CD4-positive, CD25-positive, alpha-beta regulatory T cell (primary cell): Measurements from ENCODE around the gene EMD. TPM values are rescaled to one million over a fixed set of nuclear protein-coding genes. Genes with fewer than 3 reads are reported as not detected.
A peak's percentile ranks its signal among the peaks of the same experiment; 100 is the strongest.
"Not testable (repeated sequence)": the region's sequence is repeated elsewhere in the genome, so short reads cannot be mapped to it uniquely, and the experiment has no call there.

Experiments used
- ATAC-seq, 2 donors: fragments of 150-1000 bp; cut with Tn5 transposase; one replicate each; pipeline ENCODE4 v1.10.0; 2021; ENCODE audit warnings: low read depth in 2 of 2, moderate number of reproducible peaks in 2 of 2, moderate library complexity in 1 of 2
- DNase-seq, 3 donors: peaks; one replicate each; pipeline versions ENCODE4 v3.0.0 to v3.0.0-alpha.2; 2012 to 2022; ENCODE audit warnings: mixed read lengths in 1 of 3
- H3K27ac ChIP-seq: one replicate; pipeline ENCODE4 v1.7.0; 2013; ENCODE audit warnings: mild to moderate bottlenecking, low read length; ENCODE audit not compliant: insufficient read depth, poor library complexity, severe bottlenecking
- H3K27me3 ChIP-seq: one replicate; pipeline ENCODE4 v1.7.0; 2013; ENCODE audit warnings: low read length; ENCODE audit not compliant: control insufficient read depth, insufficient read depth
- H3K36me3 ChIP-seq: one replicate; pipeline ENCODE4 v1.7.0; 2013; ENCODE audit warnings: mild to moderate bottlenecking, low read length, moderate library complexity; ENCODE audit not compliant: control insufficient read depth, insufficient read depth
- H3K4me1 ChIP-seq: 2 replicates; pipeline ENCODE4 v1.7.0; 2013; ENCODE audit warnings: mild to moderate bottlenecking, low read length; ENCODE audit not compliant: insufficient read depth, control insufficient read depth, poor library complexity, severe bottlenecking
- H3K4me3 ChIP-seq: one replicate; pipeline ENCODE4 v1.7.0; 2013; ENCODE audit warnings: low read depth, mild to moderate bottlenecking, low read length, moderate library complexity
- H3K9me3 ChIP-seq, 2 experiments: 1 replicate in 1 of 2; 2 replicates in 1 of 2; pipeline ENCODE4 v1.7.0; 2013; ENCODE audit warnings: low read length in 2 of 2, mild to moderate bottlenecking in 1 of 2, moderate library complexity in 1 of 2; ENCODE audit not compliant: control insufficient read depth in 2 of 2
- H3K27ac Mint-ChIP-seq, 3 donors: one replicate each; pipeline ENCODE4 v1.8.0; 2020 to 2022; ENCODE audit warnings: mild to moderate bottlenecking in 3 of 3, mixed read lengths in 3 of 3, moderate library complexity in 2 of 3
- H3K27me3 Mint-ChIP-seq: one replicate; pipeline ENCODE4 v1.8.0; 2022; ENCODE audit warnings: mild to moderate bottlenecking, mixed read lengths
- H3K36me3 Mint-ChIP-seq: one replicate; pipeline ENCODE4 v1.8.0; 2020; ENCODE audit warnings: mixed read lengths
- H3K4me1 Mint-ChIP-seq, 4 donors: one replicate each; pipeline ENCODE4 v1.8.0; 2020 to 2022; ENCODE audit warnings: mixed read lengths in 4 of 4, mild to moderate bottlenecking in 1 of 4
- H3K4me3 Mint-ChIP-seq, 4 donors: one replicate each; pipeline ENCODE4 v1.8.0; 2020 to 2022; ENCODE audit warnings: mild to moderate bottlenecking in 4 of 4, mixed read lengths in 4 of 4, moderate library complexity in 3 of 4
- H3K9me3 Mint-ChIP-seq, 7 donors: one replicate each; pipeline ENCODE4 v1.8.0; 2020 to 2022; ENCODE audit warnings: mixed read lengths in 7 of 7, mild to moderate bottlenecking in 3 of 7, moderate library complexity in 2 of 7
- polyA plus RNA-seq, 4 donors: library from polyadenylated mRNA; unstranded; fragments of 300-500 nt; fragmentation: Illumina TruSeq; gene quantifications; one replicate each; pipeline ENCODE4 v1.2.3, GENCODE V29; 2021
- total RNA-seq: library from RNA; stranded (reverse); gene quantifications from one replicate; pipeline ENCODE4 v1.2.3, GENCODE V29; 2022

EMD gene
- 133 TPM for total RNA-seq
- polyA plus RNA-seq = 10 to 100 TPM; 31.8 to 44.0 (median 34.6) TPM

DNA sequence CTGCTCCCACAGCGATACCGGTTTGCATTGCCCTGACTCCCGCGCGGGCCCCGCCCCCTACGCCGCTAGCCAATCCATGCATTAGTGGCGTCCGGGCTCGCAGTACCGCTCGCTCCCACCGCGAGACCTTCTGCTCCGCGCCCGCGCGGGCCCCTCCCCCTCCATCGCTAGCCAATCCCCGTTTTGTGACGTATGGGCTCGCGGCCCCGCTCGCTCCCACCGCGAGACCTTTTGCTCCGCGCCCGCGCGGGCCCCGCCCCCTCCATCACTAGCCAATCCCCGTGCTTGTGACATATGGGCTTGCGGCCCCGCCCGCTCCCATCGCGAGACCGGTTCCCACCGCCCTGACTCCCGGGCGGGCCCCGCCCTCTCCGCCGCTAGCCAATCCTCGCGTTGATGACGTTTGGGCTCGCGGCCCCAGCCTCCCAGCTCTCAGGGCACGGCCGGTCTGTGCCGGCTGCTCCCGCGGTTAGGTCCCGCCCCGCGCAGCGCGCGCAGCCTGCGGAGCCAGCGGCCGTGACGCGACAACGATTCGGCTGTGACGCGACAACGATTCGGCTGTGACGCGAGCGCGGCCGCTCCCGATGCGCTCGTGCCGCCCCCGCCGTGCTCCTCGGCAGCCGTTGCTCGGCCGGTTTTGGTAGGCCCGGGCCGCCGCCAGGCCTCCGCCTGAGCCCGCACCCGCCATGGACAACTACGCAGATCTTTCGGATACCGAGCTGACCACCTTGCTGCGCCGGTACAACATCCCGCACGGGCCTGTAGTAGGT, at the start of gene EMD:
EMD (plus strand) TSS at position 497 of the 770 bp plus-strand sequence; CDS start at position 687, 190 bp downstream.
- Histone ChIP-seq H3K27ac (peak within 1 kb of the TSS; percentile 98), H3K27me3 (no peaks in the 10 kb centered on the region), H3K9me3 (no peaks in the 10 kb centered on the region), H3K4me3 (peak within 1 kb of the TSS; percentile 68), H3K36me3 (peaks cover 4% of the 10 kb centered on the region), H3K4me1 (peaks cover 31% of the 10 kb centered on the region)
- peak; percentile 84 for ATAC-seq
- H3K9me3 Mint-ChIP-seq = peaks cover 0 to 2% (median 0%) of the 10 kb centered on the region in 7 donors
- peak within 1 kb of the TSS; percentile 87 to 91 (median 90) for H3K27ac Mint-ChIP-seq
- H3K4me3 Mint-ChIP-seq = peak within 1 kb of the TSS; percentile 83 to 93 (median 88)
- DNase-seq = peak; percentile 95 to 98 (median 96)
- H3K4me1 Mint-ChIP-seq = peaks cover 0 to 24% (median under 1%) of the 10 kb centered on the region in 4 donors
- H3K36me3 Mint-ChIP-seq = no peaks in the 10 kb centered on the region
- H3K27me3 Mint-ChIP-seq = no peaks in the 10 kb centered on the region

- H3K36me3 ChIP-seq = no peaks in the 10 kb centered on the region
- H3K4me3 ChIP-seq = no peak overlapping the region
- no peaks in the 10 kb centered on the region for H3K9me3 ChIP-seq
- Mint-ChIP-seq H3K36me3 (no peaks in the 10 kb centered on the region), H3K4me1 (peaks cover 3 to 47% (median 17%) of the 10 kb centered on the region in 4 donors), H3K9me3 (no peaks in the 10 kb centered on the region), H3K27me3 (no peaks in the 10 kb centered on the region), H3K4me3 (no peak overlapping the region), H3K27ac (no peak overlapping the region)
- peaks cover 28% of the 10 kb centered on the region for H3K4me1 ChIP-seq
- no peak for ATAC-seq
- H3K27ac ChIP-seq = no peak overlapping the region
- no peaks in the 10 kb centered on the region for H3K27me3 ChIP-seq
- no peak for DNase-seq
Measured at GRCh38 chrX:154332561-154332960, 46.5 kb upstream of the EMD start.

DNA sequence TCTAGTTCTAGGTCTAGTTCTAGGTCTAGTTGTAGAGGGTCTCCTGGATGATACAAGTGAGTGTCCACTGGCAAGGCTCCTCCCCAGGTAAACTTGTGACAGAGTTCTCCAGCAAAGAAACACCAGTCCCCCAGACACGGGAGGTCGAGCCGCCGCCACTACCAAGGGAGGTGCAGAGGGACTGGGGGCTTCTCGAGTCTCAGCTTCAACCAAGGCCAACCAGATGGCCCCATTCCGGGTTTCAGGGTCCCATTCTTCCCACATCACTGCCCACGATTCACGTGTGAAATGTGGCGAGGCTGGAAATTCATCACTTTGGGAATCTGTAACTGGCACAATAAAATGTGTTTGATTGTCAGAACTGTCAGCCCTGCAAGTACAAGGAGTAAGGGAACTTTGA, 46.0 kb upstream of the EMD start:
- Mint-ChIP-seq H3K4me3 (no peak overlapping the region), H3K27ac (no peak overlapping the region), H3K36me3 (no peaks in the 10 kb centered on the region), H3K9me3 (no peaks in the 10 kb centered on the region), H3K27me3 (no peaks in the 10 kb centered on the region), H3K4me1 (peaks cover 0 to 41% (median 15%) of the 10 kb centered on the region in 4 donors)
- Histone ChIP-seq H3K4me3 (no peak overlapping the region), H3K4me1 (peaks cover 23% of the 10 kb centered on the region), H3K9me3 (no peaks in the 10 kb centered on the region), H3K27ac (no peak overlapping the region), H3K27me3 (no peaks in the 10 kb centered on the region), H3K36me3 (no peaks in the 10 kb centered on the region)
- ATAC-seq (no peak), DNase-seq (no peak)

GRCh38 chrX:154333837-154334271, 45.2 kb upstream of the EMD start:
- no peak overlapping the region for H3K27ac ChIP-seq
- Mint-ChIP-seq H3K9me3 (no peaks in the 10 kb centered on the region), H3K27ac (peak overlapping the region; percentile 63 to 89 (median 69)), H3K27me3 (no peaks in the 10 kb centered on the region), H3K4me1 (peaks cover 0 to 36% (median 12%) of the 10 kb centered on the region in 4 donors), H3K4me3 (no peak overlapping the region), H3K36me3 (no peaks in the 10 kb centered on the region)
- no peaks in the 10 kb centered on the region for H3K9me3 ChIP-seq
- ATAC-seq (no peak), DNase-seq (no peak)
- H3K4me3 ChIP-seq = no peak overlapping the region
- H3K4me1 ChIP-seq = peaks cover 18% of the 10 kb centered on the region
- no peaks in the 10 kb centered on the region for H3K36me3 ChIP-seq
- H3K27me3 ChIP-seq = no peaks in the 10 kb centered on the region

GRCh38 chrX:154334496-154334895, 44.6 kb upstream of the EMD start:
- Mint-ChIP-seq H3K36me3 (no peaks in the 10 kb centered on the region), H3K27me3 (no peaks in the 10 kb centered on the region), H3K9me3 (no peaks in the 10 kb centered on the region), H3K4me3 (peak overlapping the region in 1 of 4 donors; percentile 46), H3K4me1 (peaks cover 0 to 31% (median 11%) of the 10 kb centered on the region in 4 donors), H3K27ac (peak overlapping the region in 2 of 3 donors; percentile 63 to 69)
- DNase-seq (no peak), ATAC-seq (no peak)
- Histone ChIP-seq H3K4me3 (no peak overlapping the region), H3K27ac (no peak overlapping the region), H3K36me3 (no peaks in the 10 kb centered on the region), H3K27me3 (no peaks in the 10 kb centered on the region), H3K9me3 (no peaks in the 10 kb centered on the region), H3K4me1 (peaks cover 14% of the 10 kb centered on the region)

- H3K4me1 Mint-ChIP-seq, H3K9me3 ChIP-seq, H3K27ac ChIP-seq, H3K4me3 Mint-ChIP-seq, H3K4me3 ChIP-seq, H3K27me3 ChIP-seq, H3K27me3 Mint-ChIP-seq, H3K4me1 ChIP-seq, H3K36me3 Mint-ChIP-seq, H3K36me3 ChIP-seq, H3K9me3 Mint-ChIP-seq, H3K27ac Mint-ChIP-seq, DNase-seq: not testable (repeated sequence)
- ATAC-seq = peak; percentile 79 to 81
Measured at GRCh38 chrX:154341399-154342298, 37.4 kb upstream of the EMD start.

- not testable (repeated sequence) for H3K9me3 ChIP-seq, H3K27me3 ChIP-seq, H3K4me1 Mint-ChIP-seq, H3K27ac ChIP-seq, H3K36me3 Mint-ChIP-seq, H3K4me1 ChIP-seq, H3K27ac Mint-ChIP-seq, H3K36me3 ChIP-seq, H3K27me3 Mint-ChIP-seq, H3K4me3 Mint-ChIP-seq, H3K4me3 ChIP-seq, DNase-seq, H3K9me3 Mint-ChIP-seq, ATAC-seq
Measured at GRCh38 chrX:154343063-154343462, 36.0 kb upstream of the EMD start.
